ENCODE measurements around the gene NGF.

NGF gene

DNA sequence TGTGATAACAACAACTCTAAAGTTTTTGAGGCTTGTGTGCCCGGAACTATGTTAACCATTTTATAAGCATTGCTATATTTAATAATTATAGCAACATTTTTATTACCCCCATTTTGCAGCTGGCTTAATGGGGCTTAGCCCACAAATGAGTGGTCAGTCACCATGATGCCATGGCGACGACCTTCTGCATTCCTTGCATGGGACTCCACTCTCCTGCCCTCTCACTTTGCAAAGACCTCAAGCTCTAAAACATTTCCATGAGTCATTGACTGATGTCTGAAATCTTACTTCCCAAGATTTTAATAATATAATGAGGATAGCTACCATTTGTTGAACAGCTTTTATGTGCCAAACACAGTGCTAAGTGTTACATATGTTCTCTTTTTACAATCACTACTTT, 15.4 kb downstream of the NGF start:
- H3K9me3 ChIP-seq (ENCODE audit: control insufficient read depth, insufficient read depth, low read length): no peaks in the 10 kb centered on the region
- no peak overlapping the region for H3K27ac ChIP-seq (ENCODE audit: low read depth, low read length)
- H3K27me3 ChIP-seq (ENCODE audit: control insufficient read depth, insufficient read depth, low read length): no peaks in the 10 kb centered on the region
- H3K4me3 ChIP-seq (ENCODE audit: low read depth, low read length): no peak overlapping the region
- H3K9ac ChIP-seq (ENCODE audit: low read depth, low read length): no peak overlapping the region
- peaks cover 1% of the 10 kb centered on the region; the same call in 1 of the 2 replicates for H3K4me1 ChIP-seq (ENCODE audit: control insufficient read depth, insufficient read depth, low read length)
- no peaks in the 10 kb centered on the region for H3K36me3 ChIP-seq (ENCODE audit: control insufficient read depth, insufficient read depth, low read length)

DNA sequence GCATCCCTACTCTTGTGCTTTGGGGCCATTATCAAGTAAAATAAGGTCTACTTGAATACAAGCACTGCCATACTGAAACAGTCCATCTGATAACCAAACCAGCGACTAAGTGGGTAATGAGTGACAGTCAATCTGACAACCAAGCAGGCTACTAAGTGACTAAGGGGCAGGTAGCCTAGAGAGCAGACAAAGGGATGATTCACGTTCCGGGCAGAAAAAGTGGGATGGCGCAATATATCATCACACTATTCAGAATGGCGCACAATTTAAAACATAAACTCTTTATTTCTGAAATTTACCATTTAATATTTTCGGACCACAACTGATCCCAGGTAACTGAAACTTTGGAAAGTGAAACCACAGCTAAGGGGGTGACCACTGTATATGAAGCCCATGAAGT, 17.7 kb downstream of the NGF start:
- Histone ChIP-seq H3K4me3 (ENCODE audit: low read depth, low read length) (no peak overlapping the region), H3K27me3 (ENCODE audit: control insufficient read depth, insufficient read depth, low read length) (no peaks in the 10 kb centered on the region), H3K27ac (ENCODE audit: low read depth, low read length) (no peak overlapping the region), H3K9me3 (ENCODE audit: control insufficient read depth, insufficient read depth, low read length) (no peaks in the 10 kb centered on the region), H3K9ac (ENCODE audit: low read depth, low read length) (no peak overlapping the region), H3K36me3 (ENCODE audit: control insufficient read depth, insufficient read depth, low read length) (no peaks in the 10 kb centered on the region), H3K4me1 (ENCODE audit: control insufficient read depth, insufficient read depth, low read length) (no peaks in the 10 kb centered on the region)

DNA sequence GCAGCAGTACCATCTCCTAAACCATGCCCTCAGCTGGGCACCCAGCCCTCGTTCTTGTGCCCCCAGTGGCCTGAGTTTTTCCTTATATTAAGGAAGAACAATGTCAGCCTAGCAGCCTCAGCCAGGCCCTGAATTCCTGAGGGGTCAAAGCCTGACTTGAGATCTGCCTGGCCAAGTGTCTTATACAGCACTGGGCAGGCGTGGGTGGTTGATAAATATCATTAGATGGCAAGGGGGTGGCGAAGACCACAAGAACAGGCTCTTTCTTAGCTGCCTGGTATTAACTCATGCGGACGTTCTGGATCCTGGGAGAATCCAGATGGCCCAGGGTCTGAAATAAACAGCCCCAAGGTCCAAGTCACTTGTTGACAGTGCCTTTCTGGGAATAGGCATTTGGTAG, 18.3 kb downstream of the NGF start:
- Histone ChIP-seq H3K36me3 (ENCODE audit: control insufficient read depth, insufficient read depth, low read length) (no peaks in the 10 kb centered on the region), H3K4me1 (ENCODE audit: control insufficient read depth, insufficient read depth, low read length) (peaks cover 4% of the 10 kb centered on the region; the same call in 1 of the 2 replicates), H3K9ac (ENCODE audit: low read depth, low read length) (no peak overlapping the region), H3K9me3 (ENCODE audit: control insufficient read depth, insufficient read depth, low read length) (no peaks in the 10 kb centered on the region), H3K27me3 (ENCODE audit: control insufficient read depth, insufficient read depth, low read length) (no peaks in the 10 kb centered on the region), H3K4me3 (ENCODE audit: low read depth, low read length) (no peak overlapping the region), H3K27ac (ENCODE audit: low read depth, low read length) (no peak overlapping the region)

DNA sequence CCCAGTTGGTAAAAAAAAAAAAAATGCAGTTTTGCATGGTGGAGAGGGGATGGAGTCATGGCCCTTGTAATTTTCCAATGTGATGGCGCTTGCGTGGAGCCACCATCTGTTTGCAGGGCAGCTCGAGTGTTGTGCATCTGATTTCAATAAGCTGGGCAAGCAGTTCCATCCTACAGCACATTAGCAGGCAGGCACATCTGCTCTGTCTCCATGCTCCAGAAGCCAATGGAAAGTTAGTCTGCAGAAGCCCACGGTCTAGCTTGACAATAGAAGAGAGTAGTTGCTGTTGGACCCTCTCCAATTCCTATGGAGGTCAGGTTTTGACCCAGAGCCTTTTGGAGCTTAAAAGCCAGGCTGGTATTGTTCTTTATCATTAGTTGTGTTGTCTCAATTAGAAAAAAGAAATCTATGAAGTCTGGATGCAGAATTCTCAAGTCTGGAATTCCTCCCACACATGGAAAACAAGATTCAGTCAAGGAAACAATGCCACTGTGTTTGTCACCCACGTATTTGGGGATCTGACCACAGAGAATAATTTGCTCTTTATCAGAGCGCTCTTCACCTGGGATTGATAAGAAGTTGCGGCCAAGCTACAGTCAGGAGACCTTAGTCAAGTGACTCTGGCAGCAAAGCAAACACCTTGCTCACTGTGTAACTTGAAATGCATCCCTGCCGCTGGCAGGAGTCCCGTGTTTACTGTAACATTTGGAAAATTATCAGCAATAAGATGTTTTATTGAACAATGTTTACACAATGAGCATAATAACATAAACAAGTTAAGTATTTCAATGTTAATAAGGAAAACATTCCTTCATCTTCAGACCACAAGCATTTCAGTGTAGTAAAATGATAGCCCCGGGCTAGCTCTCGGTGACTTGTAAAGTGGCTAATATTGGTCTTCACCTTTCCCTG, 20.7 kb downstream of the NGF start:
- Histone ChIP-seq H3K4me1 (ENCODE audit: control insufficient read depth, insufficient read depth, low read length) (peaks cover 10% of the 10 kb centered on the region; the same call in 1 of the 2 replicates), H3K9me3 (ENCODE audit: control insufficient read depth, insufficient read depth, low read length) (no peaks in the 10 kb centered on the region), H3K36me3 (ENCODE audit: control insufficient read depth, insufficient read depth, low read length) (no peaks in the 10 kb centered on the region), H3K9ac (ENCODE audit: low read depth, low read length) (no peak overlapping the region), H3K27ac (ENCODE audit: low read depth, low read length) (no peak overlapping the region), H3K4me3 (ENCODE audit: low read depth, low read length) (no peak overlapping the region), H3K27me3 (ENCODE audit: control insufficient read depth, insufficient read depth, low read length) (no peaks in the 10 kb centered on the region)

DNA sequence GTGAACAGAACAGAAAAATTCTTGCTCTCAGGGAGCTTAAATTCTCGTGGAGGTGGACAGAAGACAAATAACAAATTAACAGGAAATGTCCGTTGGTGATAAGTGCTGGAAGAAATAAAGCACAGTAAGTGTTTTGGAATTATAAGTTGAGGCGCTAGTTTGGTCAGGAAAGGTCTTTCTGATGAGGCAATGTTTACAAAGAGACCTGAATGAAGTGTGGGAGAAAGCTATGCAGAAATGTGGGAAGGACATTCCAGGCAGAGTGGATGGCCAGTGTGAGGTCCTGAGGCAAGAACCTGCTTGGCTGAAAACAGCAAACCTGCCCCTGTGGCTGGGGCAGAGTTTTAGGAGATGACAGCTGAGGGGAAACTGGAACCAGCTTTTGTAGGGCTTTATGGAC, 23.3 kb downstream of the NGF start:
- peaks cover 10% of the 10 kb centered on the region; the same call in 1 of the 2 replicates for H3K4me1 ChIP-seq (ENCODE audit: control insufficient read depth, insufficient read depth, low read length)
- no peaks in the 10 kb centered on the region for H3K36me3 ChIP-seq (ENCODE audit: control insufficient read depth, insufficient read depth, low read length)
- no peak overlapping the region for H3K9ac ChIP-seq (ENCODE audit: low read depth, low read length)
- no peaks in the 10 kb centered on the region for H3K9me3 ChIP-seq (ENCODE audit: control insufficient read depth, insufficient read depth, low read length)
- no peak overlapping the region for H3K4me3 ChIP-seq (ENCODE audit: low read depth, low read length)
- H3K27me3 ChIP-seq (ENCODE audit: control insufficient read depth, insufficient read depth, low read length): no peaks in the 10 kb centered on the region
- no peak overlapping the region for H3K27ac ChIP-seq (ENCODE audit: low read depth, low read length)

DNA sequence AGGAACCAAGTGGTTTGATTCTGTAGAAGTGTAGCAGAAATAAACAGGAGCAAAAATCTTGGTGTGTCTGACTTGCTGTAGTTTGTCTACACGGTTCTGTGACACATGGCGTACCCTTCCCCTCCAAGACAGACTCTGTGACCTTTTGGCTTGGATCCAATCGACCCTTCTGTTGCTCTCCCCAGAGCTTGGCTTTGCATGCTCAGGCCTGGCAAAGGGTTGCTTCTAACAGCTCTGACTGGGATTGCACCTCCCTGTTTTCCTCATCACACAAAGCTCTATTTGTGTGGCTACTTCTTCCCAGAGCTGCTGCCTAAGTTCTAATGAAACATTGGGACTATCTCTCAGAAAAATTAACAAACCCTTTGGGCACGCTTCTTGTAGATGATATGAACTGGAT, 24.0 kb downstream of the NGF start:
- no peaks in the 10 kb centered on the region for H3K27me3 ChIP-seq (ENCODE audit: control insufficient read depth, insufficient read depth, low read length)
- H3K9ac ChIP-seq (ENCODE audit: low read depth, low read length): no peak overlapping the region
- H3K27ac ChIP-seq (ENCODE audit: low read depth, low read length): no peak overlapping the region
- H3K4me3 ChIP-seq (ENCODE audit: low read depth, low read length): no peak overlapping the region
- H3K36me3 ChIP-seq (ENCODE audit: control insufficient read depth, insufficient read depth, low read length): no peaks in the 10 kb centered on the region
- H3K4me1 ChIP-seq (ENCODE audit: control insufficient read depth, insufficient read depth, low read length): peaks cover 10% of the 10 kb centered on the region; the same call in 1 of the 2 replicates
- no peaks in the 10 kb centered on the region for H3K9me3 ChIP-seq (ENCODE audit: control insufficient read depth, insufficient read depth, low read length)

DNA sequence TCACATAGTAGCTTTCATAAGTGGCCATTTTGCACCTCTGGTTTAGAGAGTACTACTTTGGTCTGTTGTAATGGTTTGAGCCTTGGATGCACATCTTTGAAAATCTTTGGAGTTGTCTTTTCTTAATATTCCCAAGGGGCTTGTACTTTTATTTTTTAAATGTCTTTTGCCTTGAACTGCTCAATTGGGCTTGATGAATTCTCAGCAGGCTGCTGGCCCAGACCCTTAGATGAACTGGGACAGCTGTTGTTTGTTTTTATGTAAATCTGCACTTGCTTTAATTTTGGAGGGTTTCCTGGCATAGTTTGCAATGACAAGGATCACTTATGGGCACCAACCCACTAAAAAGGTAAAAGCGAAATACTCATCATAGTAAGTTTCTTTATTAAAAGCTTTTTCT, 24.9 kb downstream of the NGF start:
- Histone ChIP-seq H3K9ac (ENCODE audit: low read depth, low read length) (no peak overlapping the region), H3K9me3 (ENCODE audit: control insufficient read depth, insufficient read depth, low read length) (no peaks in the 10 kb centered on the region), H3K27me3 (ENCODE audit: control insufficient read depth, insufficient read depth, low read length) (no peaks in the 10 kb centered on the region), H3K4me3 (ENCODE audit: low read depth, low read length) (no peak overlapping the region), H3K4me1 (ENCODE audit: control insufficient read depth, insufficient read depth, low read length) (peaks cover 10% of the 10 kb centered on the region; the same call in 1 of the 2 replicates), H3K36me3 (ENCODE audit: control insufficient read depth, insufficient read depth, low read length) (no peaks in the 10 kb centered on the region), H3K27ac (ENCODE audit: low read depth, low read length) (no peak overlapping the region)

DNA sequence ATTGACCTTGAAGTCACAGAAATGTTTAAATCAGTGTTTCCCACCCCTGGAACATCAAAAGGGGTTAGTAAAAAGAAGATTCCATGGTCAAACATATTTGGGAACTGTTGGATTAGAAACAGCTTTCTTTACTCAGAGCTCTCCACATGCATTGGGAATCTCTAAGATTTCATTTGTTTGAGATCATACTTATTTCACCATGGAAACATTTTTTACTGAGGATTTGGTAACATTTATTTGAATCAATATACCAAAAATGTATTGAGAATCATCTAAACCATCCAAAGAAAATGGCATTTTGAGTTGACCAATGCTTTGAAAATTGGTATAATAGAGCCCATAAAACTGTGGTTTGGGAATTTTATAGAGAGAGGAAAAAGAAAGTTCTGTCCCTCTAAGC, 25.3 kb downstream of the NGF start:
- H3K9ac ChIP-seq (ENCODE audit: low read depth, low read length): no peak overlapping the region
- no peaks in the 10 kb centered on the region for H3K9me3 ChIP-seq (ENCODE audit: control insufficient read depth, insufficient read depth, low read length)
- H3K4me1 ChIP-seq (ENCODE audit: control insufficient read depth, insufficient read depth, low read length): peaks cover 10% of the 10 kb centered on the region; the same call in 1 of the 2 replicates
- H3K36me3 ChIP-seq (ENCODE audit: control insufficient read depth, insufficient read depth, low read length): no peaks in the 10 kb centered on the region
- H3K4me3 ChIP-seq (ENCODE audit: low read depth, low read length): no peak overlapping the region
- no peak overlapping the region for H3K27ac ChIP-seq (ENCODE audit: low read depth, low read length)
- no peaks in the 10 kb centered on the region for H3K27me3 ChIP-seq (ENCODE audit: control insufficient read depth, insufficient read depth, low read length)

DNA sequence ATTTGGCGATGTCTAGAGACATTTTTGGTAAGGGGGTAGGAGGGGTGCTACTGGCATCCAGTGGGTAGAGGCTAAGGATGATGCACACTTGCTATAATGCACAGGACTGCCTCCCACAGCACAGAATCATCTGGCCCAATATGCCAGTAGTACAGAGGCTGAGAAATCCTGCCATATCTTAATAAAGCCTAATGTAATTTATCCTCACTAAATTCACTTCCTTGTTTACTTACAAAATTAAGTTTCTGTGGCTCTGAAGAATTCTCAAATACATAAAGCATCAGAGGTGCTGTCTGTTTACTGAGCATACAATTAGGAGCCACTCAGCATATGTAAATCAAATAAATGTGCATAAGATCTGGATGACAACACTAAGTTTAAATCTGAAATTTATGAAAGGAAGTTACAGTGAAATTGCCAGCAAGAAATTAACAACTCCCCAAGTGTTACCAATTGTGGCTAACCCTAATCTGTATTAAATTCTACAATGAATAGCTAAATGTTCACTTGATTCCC, 26.5 kb downstream of the NGF start:
- peaks cover 10% of the 10 kb centered on the region; the same call in 1 of the 2 replicates for H3K4me1 ChIP-seq (ENCODE audit: control insufficient read depth, insufficient read depth, low read length)
- no peaks in the 10 kb centered on the region for H3K9me3 ChIP-seq (ENCODE audit: control insufficient read depth, insufficient read depth, low read length)
- H3K27me3 ChIP-seq (ENCODE audit: control insufficient read depth, insufficient read depth, low read length): no peaks in the 10 kb centered on the region
- H3K36me3 ChIP-seq (ENCODE audit: control insufficient read depth, insufficient read depth, low read length): no peaks in the 10 kb centered on the region
- H3K27ac ChIP-seq (ENCODE audit: low read depth, low read length): no peak overlapping the region
- H3K4me3 ChIP-seq (ENCODE audit: low read depth, low read length): no peak overlapping the region
- H3K9ac ChIP-seq (ENCODE audit: low read depth, low read length): no peak overlapping the region

DNA sequence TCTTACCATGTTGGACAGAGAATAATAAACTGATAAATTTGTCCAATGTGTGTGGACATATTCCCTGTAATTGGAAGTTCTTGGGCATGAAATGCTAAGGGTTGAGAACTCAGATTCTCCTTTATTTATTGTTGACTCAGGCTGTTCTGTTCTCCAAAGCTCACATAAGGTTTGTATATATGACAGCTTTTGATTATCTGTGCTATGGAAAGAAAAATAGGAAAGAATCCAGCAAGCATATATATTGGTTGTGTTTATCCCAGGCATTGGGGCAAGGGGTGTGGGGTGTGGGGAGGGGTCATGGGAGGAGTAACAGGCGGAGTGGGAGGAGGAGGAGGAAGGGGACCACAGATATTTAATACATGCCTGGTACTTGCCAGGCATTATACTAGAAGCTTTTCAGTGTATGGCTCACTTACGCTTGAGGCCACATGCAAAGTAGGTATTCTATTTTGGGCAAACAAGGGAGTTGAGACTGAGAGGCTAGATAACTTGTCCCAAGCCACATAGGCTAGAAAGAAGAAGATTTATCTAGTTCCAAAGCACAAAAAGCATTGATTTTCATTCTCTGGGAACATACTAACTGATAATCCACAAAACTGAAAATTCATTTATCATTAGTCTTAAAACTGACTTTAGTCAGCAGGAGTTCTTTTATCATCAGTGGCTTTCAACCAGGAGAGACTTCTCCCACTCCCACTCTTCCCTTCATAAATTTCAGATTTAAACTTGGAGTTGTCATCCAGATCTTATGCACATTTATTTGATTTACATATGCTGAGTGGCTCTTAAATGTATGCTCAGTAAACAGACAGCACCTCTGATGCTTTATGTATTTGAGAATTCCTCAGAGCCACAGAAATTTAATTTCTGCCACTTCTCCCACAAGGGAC, 27.2 kb downstream of the NGF start:
- H3K4me1 ChIP-seq (ENCODE audit: control insufficient read depth, insufficient read depth, low read length): peaks cover 10% of the 10 kb centered on the region; the same call in 1 of the 2 replicates
- H3K27me3 ChIP-seq (ENCODE audit: control insufficient read depth, insufficient read depth, low read length): no peaks in the 10 kb centered on the region
- no peak overlapping the region for H3K27ac ChIP-seq (ENCODE audit: low read depth, low read length)
- H3K9ac ChIP-seq (ENCODE audit: low read depth, low read length): no peak overlapping the region
- no peaks in the 10 kb centered on the region for H3K36me3 ChIP-seq (ENCODE audit: control insufficient read depth, insufficient read depth, low read length)
- H3K4me3 ChIP-seq (ENCODE audit: low read depth, low read length): no peak overlapping the region
- no peaks in the 10 kb centered on the region for H3K9me3 ChIP-seq (ENCODE audit: control insufficient read depth, insufficient read depth, low read length)

Measured in HUES48 (cell line).